ENCODE data around the gene TRHDE.

- TF ChIP-seq CTCF (conservative IDR thresholded peaks at IDR 0.05 in 1 of 2, IDR thresholded peaks at IDR 0.05 in 1 of 2; ENCODE audit: low read depth in 1 of 2, low read length in 2 of 2): no peak
- no peak for TF ChIP-seq EZH2 (IDR thresholded peaks at IDR 0.05; ENCODE audit: low read length, missing control alignments)
These were observed 45.7 kb upstream of the TRHDE start for GRCh38 chr12:72226510-72226909.

Measured in fibroblast of lung (primary cell).